GM21360 (cell line): Measurements from ENCODE around the gene BRCA2.
A peak's percentile ranks its signal among the peaks of the same experiment; 100 is the strongest.
"Not testable (repeated sequence)": the region's sequence is repeated elsewhere in the genome, so short reads cannot be mapped to it uniquely, and the experiment has no call there.

Source experiments
- ATAC-seq: cut with Tn5 transposase; IDR thresholded peaks from one replicate; pipeline ENCODE4 v1.9.1; 2021; ENCODE audit warnings: mild to moderate bottlenecking, moderate library complexity; ENCODE audit not compliant: unreplicated experiment

The BRCA2 gene

GRCh38 chr13:32311188-32311897 is 4.0 kb upstream of the BRCA2 start:
- no peak for ATAC-seq

- peak; percentile 25 for ATAC-seq
Measured at GRCh38 chr13:32314271-32315237, 754 bp upstream of the BRCA2 start.

- peak; percentile 42 for ATAC-seq
Measured at GRCh38 chr13:32316028-32316339, 676 bp downstream of the BRCA2 start.

- ATAC-seq, result no peak
Measured at GRCh38 chr13:32316501-32316900, 1.2 kb downstream of the BRCA2 start.

- no peak for ATAC-seq
Measured at GRCh38 chr13:32317716-32318465, 2.6 kb downstream of the BRCA2 start.

GRCh38 chr13:32320528-32320927 is 5.2 kb downstream of the BRCA2 start:
- no peak for ATAC-seq

- no peak for ATAC-seq
Measured at GRCh38 chr13:32323912-32324311, 8.6 kb downstream of the BRCA2 start.

GRCh38 chr13:32330441-32330840 is 15.1 kb downstream of the BRCA2 start:
- ATAC-seq, result no peak

- no peak for ATAC-seq
Measured at GRCh38 chr13:32334671-32335070, 19.4 kb downstream of the BRCA2 start.

- ATAC-seq, result no peak
Measured at GRCh38 chr13:32340914-32341313, 25.6 kb downstream of the BRCA2 start.

- ATAC-seq, result no peak
Measured at GRCh38 chr13:32347651-32348050, 32.3 kb downstream of the BRCA2 start.

GRCh38 chr13:32350839-32351441 is 35.6 kb downstream of the BRCA2 start:
- not testable (repeated sequence) for ATAC-seq

- no peak for ATAC-seq
Measured at GRCh38 chr13:32354040-32354439, 38.7 kb downstream of the BRCA2 start.

GRCh38 chr13:32355935-32356334 is 40.6 kb downstream of the BRCA2 start:
- ATAC-seq, result not testable (repeated sequence)

GRCh38 chr13:32362574-32362973 is 47.3 kb downstream of the BRCA2 start:
- no peak for ATAC-seq

GRCh38 chr13:32370805-32371204 is 55.5 kb downstream of the BRCA2 start:
- no peak for ATAC-seq

GRCh38 chr13:32376642-32377415 is 61.5 kb downstream of the BRCA2 start:
- no peak for ATAC-seq

GRCh38 chr13:32378012-32378411 is 62.7 kb downstream of the BRCA2 start:
- no peak for ATAC-seq

GRCh38 chr13:32381539-32381938 is 66.2 kb downstream of the BRCA2 start:
- ATAC-seq, result no peak
